ENCODE results near the gene TRIP13. TPM values are rescaled to one million over a fixed set of nuclear protein-coding genes. Genes with fewer than 3 reads are reported as not detected.
"Not testable (repeated sequence)": the region's sequence is repeated elsewhere in the genome, so short reads cannot be mapped to it uniquely, and the experiment has no call there.

The TRIP13 gene
- total RNA-seq, 1 experiment from 2014 or later = 69.0 TPM

- H3K9ac ChIP-seq (ENCODE audit: low read length) = no peak overlapping the region
- peaks cover 24% of the 10 kb centered on the region for H3K79me2 ChIP-seq (ENCODE audit: low read length)
- H3K4me1 ChIP-seq (ENCODE audit: insufficient read depth, low read length) = no peaks in the 10 kb centered on the region
- TF ChIP-seq CTCF (conservative IDR thresholded peaks at IDR 0.05; ENCODE audit: low read depth, low read length) (no peak), EZH2 (IDR thresholded peaks at IDR 0.05; ENCODE audit: low read length, unreplicated experiment) (no peak), EZH2phosphoT487 (IDR thresholded peaks at IDR 0.05; ENCODE audit: borderline replicate concordance, low read length) (no peak)
- no TSS peak for BruUV-seq (replicated peaks)
- POLR2A ChIA-PET (ENCODE audit: unreplicated experiment) = no interaction called here
- H3K27ac ChIP-seq (ENCODE audit: low read length) = no peak overlapping the region
- H3K9me3 ChIP-seq (ENCODE audit: low read length) = no peaks in the 10 kb centered on the region
- no peak overlapping the region for H3K4me3 ChIP-seq (ENCODE audit: low read length)
- no peak for ATAC-seq
- H2AFZ ChIP-seq (ENCODE audit: low read length) = no peak overlapping the region
- CTCF ChIA-PET = no interaction called here
- intact Hi-C loops (cut with micrococcal nuclease) = no loop called here
- H3K27me3 ChIP-seq (ENCODE audit: low read length) = no peaks in the 10 kb centered on the region
- DNase-seq = no peak
- H3K4me2 ChIP-seq (ENCODE audit: low read length) = no peak overlapping the region
- no peaks in the 10 kb centered on the region for H3K9me2 ChIP-seq (replicated peaks; ENCODE audit: low read length)
- H3F3A ChIP-seq (ENCODE audit: low read length, unreplicated experiment) = no peaks in the 10 kb centered on the region
- H3K36me3 ChIP-seq (ENCODE audit: low read depth, low read length) = peaks cover 66% of the 10 kb centered on the region
- H4K20me1 ChIP-seq (ENCODE audit: low read length) = peaks cover 13% of the 10 kb centered on the region
Measured at GRCh38 chr5:878125-878524, 14.6 kb upstream of the TRIP13 start.

- H3K4me1 ChIP-seq (ENCODE audit: insufficient read depth, low read length); H3K9ac ChIP-seq (ENCODE audit: low read length); H2AFZ ChIP-seq (ENCODE audit: low read length); DNase-seq; intact Hi-C loops (cut with micrococcal nuclease); H3K9me2 ChIP-seq (replicated peaks; ENCODE audit: low read length); H3K27me3 ChIP-seq (ENCODE audit: low read length); POLR2A ChIA-PET (ENCODE audit: unreplicated experiment); H3F3A ChIP-seq (ENCODE audit: low read length, unreplicated experiment); H3K4me2 ChIP-seq (ENCODE audit: low read length); BruUV-seq (replicated peaks); H3K27ac ChIP-seq (ENCODE audit: low read length); ATAC-seq; H3K9me3 ChIP-seq (ENCODE audit: low read length); CTCF ChIA-PET; H3K4me3 ChIP-seq (ENCODE audit: low read length): not testable (repeated sequence)
- peaks cover 66% of the 10 kb centered on the region for H3K36me3 ChIP-seq (ENCODE audit: low read depth, low read length)
- H3K79me2 ChIP-seq (ENCODE audit: low read length) = peaks cover 30% of the 10 kb centered on the region
- peaks cover 16% of the 10 kb centered on the region for H4K20me1 ChIP-seq (ENCODE audit: low read length)
Measured at GRCh38 chr5:878677-879076, 14.0 kb upstream of the TRIP13 start.

- Histone ChIP-seq H3K4me1 (ENCODE audit: insufficient read depth, low read length) (no peaks in the 10 kb centered on the region), H3K4me3 (ENCODE audit: low read length) (no peak overlapping the region), H3K36me3 (ENCODE audit: low read depth, low read length) (peaks cover 71% of the 10 kb centered on the region), H3K27ac (ENCODE audit: low read length) (no peak overlapping the region), H3K27me3 (ENCODE audit: low read length) (no peaks in the 10 kb centered on the region), H4K20me1 (ENCODE audit: low read length) (peaks cover 16% of the 10 kb centered on the region), H3K9me2 (replicated peaks; ENCODE audit: low read length) (no peaks in the 10 kb centered on the region), H2AFZ (ENCODE audit: low read length) (no peak overlapping the region), H3F3A (ENCODE audit: low read length, unreplicated experiment) (no peaks in the 10 kb centered on the region), H3K9me3 (ENCODE audit: low read length) (no peaks in the 10 kb centered on the region), H3K79me2 (ENCODE audit: low read length) (peaks cover 53% of the 10 kb centered on the region), H3K4me2 (ENCODE audit: low read length) (no peak overlapping the region), H3K9ac (ENCODE audit: low read length) (no peak overlapping the region)
- ATAC-seq (no peak), DNase-seq (no peak)
- intact Hi-C loops (cut with micrococcal nuclease) = no loop called here
- BruUV-seq (replicated peaks) = no TSS peak
- ChIA-PET CTCF (no interaction called here), POLR2A (ENCODE audit: unreplicated experiment) (no interaction called here)
- TF ChIP-seq EZH2phosphoT487 (IDR thresholded peaks at IDR 0.05; ENCODE audit: borderline replicate concordance, low read length) = no peak
- TF ChIP-seq EZH2 (IDR thresholded peaks at IDR 0.05; ENCODE audit: low read length, unreplicated experiment) = no peak
- no peak for TF ChIP-seq CTCF (conservative IDR thresholded peaks at IDR 0.05; ENCODE audit: low read depth, low read length)
Measured at GRCh38 chr5:880816-881550, 11.7 kb upstream of the TRIP13 start.

Data from PC-3 (cell line).